Panc1 (cell line): ENCODE data around the gene TAC3.
"Not testable (repeated sequence)": the region's sequence is repeated elsewhere in the genome, so short reads cannot be mapped to it uniquely, and the experiment has no call there.

Experiments
- CTCF ChIP-seq: fragments of 450-650 bp; IDR thresholded peaks from 2 replicates; pipeline ENCODE4 v1.5.1; 2017; ENCODE audit warnings: mild to moderate bottlenecking
- POLR2AphosphoS5 ChIP-seq: IDR thresholded peaks from 2 replicates; pipeline ENCODE4 v1.6.1; 2012; ENCODE audit warnings: mild to moderate bottlenecking, low read depth, low read length, moderate library complexity
- TCF7L2 ChIP-seq: IDR thresholded peaks from 2 replicates; pipeline ENCODE4 v1.6.1; 2011; ENCODE audit warnings: mild to moderate bottlenecking, low read depth, low read length, inconsistent platforms

- not testable (repeated sequence) for TF ChIP-seq CTCF, POLR2AphosphoS5, TCF7L2
These were observed 6.0 kb upstream of the TAC3 start for GRCh38 chr12:57022324-57022723.
